Vagina (tissue), 2 donors: ENCODE data around the gene EFEMP2.

Experiments used
- POLR2AphosphoS5 ChIP-seq, 2 donors: sonication (generic); formaldehyde crosslinking; IDR thresholded peaks; one replicate each; pipeline ENCODE4 v1.9.0; 2017; ENCODE audit warnings: antibody characterized with exemption in 2 of 2, mild to moderate bottlenecking in 2 of 2, low read depth in 1 of 2; ENCODE audit not compliant: insufficient read depth in 1 of 2
- TF ChIP-seq, protein P1 (sequence below), 3 experiments: fragments of 450-650 bp in 2 of 3; fragments of 200-600 bp in 1 of 3; sonication (generic) in 1 of 3; IDR thresholded peaks; one replicate each; pipeline ENCODE4 v1.5.1; 2017 to 2019; ENCODE audit warnings: antibody characterized with exemption in 3 of 3, mild to moderate bottlenecking in 2 of 3, moderate library complexity in 2 of 3

DNA sequence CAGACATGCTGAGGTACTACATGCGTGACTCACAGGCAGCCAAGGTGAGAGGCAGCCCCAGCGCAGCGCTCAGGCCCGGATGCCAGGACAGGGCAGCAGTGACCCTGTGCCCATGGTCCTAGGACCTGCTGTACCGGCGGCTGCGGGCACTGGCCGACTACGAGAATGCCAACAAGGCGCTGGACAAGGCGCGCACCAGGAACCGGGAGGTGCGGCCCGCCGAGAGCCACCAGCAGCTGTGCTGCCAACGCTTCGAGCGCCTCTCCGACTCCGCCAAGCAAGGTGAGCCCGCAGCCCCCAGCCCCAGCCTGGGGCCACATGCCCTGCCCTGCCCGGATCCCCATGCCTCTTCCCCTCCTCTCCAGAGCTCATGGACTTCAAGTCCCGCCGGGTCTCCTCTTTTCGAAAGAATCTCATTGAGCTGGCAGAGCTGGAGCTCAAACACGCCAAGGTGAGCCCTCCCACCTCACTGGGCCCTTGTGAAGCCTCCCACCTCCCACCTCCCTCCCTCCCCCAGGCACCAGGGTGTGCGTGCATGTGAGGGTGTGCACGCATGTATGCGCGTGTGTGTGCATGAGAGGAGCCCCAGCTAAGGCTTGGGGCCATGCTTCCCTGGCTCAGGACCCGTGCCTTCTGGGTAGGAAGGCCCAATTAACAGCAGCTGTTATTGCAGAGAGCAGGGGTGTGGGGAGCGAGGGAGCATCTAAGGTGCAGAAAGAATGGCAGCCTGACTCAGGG lies 19.9 kb downstream of the EFEMP2 start:
- no peak for TF ChIP-seq POLR2AphosphoS5 (IDR thresholded peaks at IDR 0.05; ENCODE audit: insufficient read depth in 1 of 2, low read depth in 1 of 2)
- TF ChIP-seq, protein P1, sequence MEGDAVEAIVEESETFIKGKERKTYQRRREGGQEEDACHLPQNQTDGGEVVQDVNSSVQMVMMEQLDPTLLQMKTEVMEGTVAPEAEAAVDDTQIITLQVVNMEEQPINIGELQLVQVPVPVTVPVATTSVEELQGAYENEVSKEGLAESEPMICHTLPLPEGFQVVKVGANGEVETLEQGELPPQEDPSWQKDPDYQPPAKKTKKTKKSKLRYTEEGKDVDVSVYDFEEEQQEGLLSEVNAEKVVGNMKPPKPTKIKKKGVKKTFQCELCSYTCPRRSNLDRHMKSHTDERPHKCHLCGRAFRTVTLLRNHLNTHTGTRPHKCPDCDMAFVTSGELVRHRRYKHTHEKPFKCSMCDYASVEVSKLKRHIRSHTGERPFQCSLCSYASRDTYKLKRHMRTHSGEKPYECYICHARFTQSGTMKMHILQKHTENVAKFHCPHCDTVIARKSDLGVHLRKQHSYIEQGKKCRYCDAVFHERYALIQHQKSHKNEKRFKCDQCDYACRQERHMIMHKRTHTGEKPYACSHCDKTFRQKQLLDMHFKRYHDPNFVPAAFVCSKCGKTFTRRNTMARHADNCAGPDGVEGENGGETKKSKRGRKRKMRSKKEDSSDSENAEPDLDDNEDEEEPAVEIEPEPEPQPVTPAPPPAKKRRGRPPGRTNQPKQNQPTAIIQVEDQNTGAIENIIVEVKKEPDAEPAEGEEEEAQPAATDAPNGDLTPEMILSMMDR (IDR thresholded peaks at IDR 0.05), result no peak
